Measurements from ENCODE around the gene NRXN3. TPM values are rescaled to one million over a fixed set of nuclear protein-coding genes. Genes with fewer than 3 reads are reported as not detected.

The NRXN3 gene
- total and polyA plus RNA-seq, 2 of the 4 experiments (the other 2 are of a cell fraction): 4.8 to 25.1 TPM

GRCh38 chr14:78329371-78329770 lies 159.2 kb downstream of the NRXN3 start:
- Histone ChIP-seq H3K4me1 (ENCODE audit: control insufficient read depth, insufficient read depth, low read length) (no peaks in the 10 kb centered on the region), H4K5ac (ENCODE audit: low read depth, low read length) (no peak overlapping the region), H3K14ac (replicated peaks; ENCODE audit: low read depth, low read length) (no peak overlapping the region), H3K56ac (ENCODE audit: extremely low read depth, insufficient read depth, low read length) (no peak overlapping the region), H2AK9ac (replicated peaks; ENCODE audit: low read depth, low read length, poor library complexity) (no peak overlapping the region), H3K27me3 (ENCODE audit: control insufficient read depth, insufficient read depth, low read length) (no peaks in the 10 kb centered on the region), H3K4me3 (ENCODE audit: insufficient read depth, low read depth, low read length) (no peak overlapping the region), H3K4me2 (ENCODE audit: low read depth, low read length) (no peak overlapping the region), H3K23ac (ENCODE audit: low read depth, low read length) (no peak overlapping the region), H3K36me3 (ENCODE audit: control insufficient read depth, insufficient read depth, low read length) (no peaks in the 10 kb centered on the region), H2BK5ac (ENCODE audit: low read depth, low read length, poor library complexity, severe bottlenecking) (no peak overlapping the region), H3K9me3 (ENCODE audit: control insufficient read depth, insufficient read depth, low read length) (peaks cover 18% of the 10 kb centered on the region), H3K9me1 (ENCODE audit: insufficient read depth, low read length) (no peaks in the 10 kb centered on the region), H2BK15ac (ENCODE audit: low read depth, low read length) (no peak overlapping the region), H3K79me1 (ENCODE audit: low read depth in 1 of 2, low read length in 2 of 2) (no peaks in the 10 kb centered on the region), H2BK120ac (ENCODE audit: low read depth, low read length) (no peak overlapping the region), H3K9ac (ENCODE audit: low read depth, low read length) (no peak overlapping the region), H3K18ac (ENCODE audit: low read depth, low read length) (no peak overlapping the region), H2BK20ac (ENCODE audit: low read depth, low read length) (no peak overlapping the region), H4K91ac (ENCODE audit: insufficient read depth, low read depth, low read length) (no peak overlapping the region), H2AFZ (replicated peaks; ENCODE audit: low read length, poor library complexity) (no peak overlapping the region), H2AK5ac (ENCODE audit: low read depth, low read length) (no peak overlapping the region), H4K20me1 (ENCODE audit: insufficient read depth, low read length) (no peaks in the 10 kb centered on the region), H3K4ac (ENCODE audit: low read depth, low read length) (no peak overlapping the region), H3K27ac (ENCODE audit: insufficient read depth, low read length) (no peak overlapping the region), H4K8ac (ENCODE audit: low read depth in 2 of 2, low read length in 2 of 2) (no peak overlapping the region)
- in situ Hi-C loops (cut with MboI; ENCODE audit: low sequenced_read_pairs) (no loop called here), intact Hi-C loops (cut with micrococcal nuclease) (no loop called here), dilution Hi-C loops (cut with HindIII; ENCODE audit: low sequenced_read_pairs, unreplicated experiment) (no loop called here)
- WGBS, 2 experiments (ENCODE audit: extremely low coverage in 2 of 2, insufficient read length in 1 of 2): no CpG with 5 or more reads among the region's 1 CpG
- BruUV-seq (replicated peaks): no TSS peak
- CTCF ChIA-PET: no interaction called here
- TF ChIP-seq SMC3 (IDR thresholded peaks at IDR 0.05; ENCODE audit: low read depth, low read length) (no peak), BHLHE40 (IDR thresholded peaks at IDR 0.05; ENCODE audit: low read depth, low read length) (no peak), MXI1 (IDR thresholded peaks at IDR 0.05; ENCODE audit: borderline replicate concordance, low read depth, low read length) (no peak), CHD1 (IDR thresholded peaks at IDR 0.05; ENCODE audit: low read depth, low read length) (no peak), MAFK (IDR thresholded peaks at IDR 0.05; ENCODE audit: low read depth, low read length) (no peak), RFX5 (IDR thresholded peaks at IDR 0.05; ENCODE audit: low read depth, low read length) (no peak), USF2 (IDR thresholded peaks at IDR 0.05; ENCODE audit: low read depth, low read length) (no peak), CEBPB (IDR thresholded peaks at IDR 0.05; ENCODE audit: low read depth, low read length) (no peak), CTCF (conservative IDR thresholded peaks at IDR 0.05; ENCODE audit: low read depth, low read length) (no peak), NFE2L2 (IDR thresholded peaks at IDR 0.05; ENCODE audit: low read depth, low read length) (no peak), ELK1 (IDR thresholded peaks at IDR 0.05; ENCODE audit: borderline replicate concordance, low read depth, low read length) (no peak), RAD21 (IDR thresholded peaks at IDR 0.05; ENCODE audit: low read length) (no peak), RCOR1 (IDR thresholded peaks at IDR 0.05; ENCODE audit: insufficient replicate concordance, low read length) (no peak), FOS (IDR thresholded peaks at IDR 0.05; ENCODE audit: low read depth, low read length) (no peak)
- POLR2A ChIA-PET (ENCODE audit: unreplicated experiment): no interaction called here
- DNase-seq: no peak
- ATAC-seq (ENCODE audit: low read depth): no peak

All from IMR-90 (cell line).